COLO829 (cell line): ENCODE data around the gene ZNF451.

Experiments used
- DNase-seq: peaks from one replicate; pipeline ENCODE4 v3.0.0; 2012; ENCODE audit warnings: low spot score

The ZNF451 gene

DNA sequence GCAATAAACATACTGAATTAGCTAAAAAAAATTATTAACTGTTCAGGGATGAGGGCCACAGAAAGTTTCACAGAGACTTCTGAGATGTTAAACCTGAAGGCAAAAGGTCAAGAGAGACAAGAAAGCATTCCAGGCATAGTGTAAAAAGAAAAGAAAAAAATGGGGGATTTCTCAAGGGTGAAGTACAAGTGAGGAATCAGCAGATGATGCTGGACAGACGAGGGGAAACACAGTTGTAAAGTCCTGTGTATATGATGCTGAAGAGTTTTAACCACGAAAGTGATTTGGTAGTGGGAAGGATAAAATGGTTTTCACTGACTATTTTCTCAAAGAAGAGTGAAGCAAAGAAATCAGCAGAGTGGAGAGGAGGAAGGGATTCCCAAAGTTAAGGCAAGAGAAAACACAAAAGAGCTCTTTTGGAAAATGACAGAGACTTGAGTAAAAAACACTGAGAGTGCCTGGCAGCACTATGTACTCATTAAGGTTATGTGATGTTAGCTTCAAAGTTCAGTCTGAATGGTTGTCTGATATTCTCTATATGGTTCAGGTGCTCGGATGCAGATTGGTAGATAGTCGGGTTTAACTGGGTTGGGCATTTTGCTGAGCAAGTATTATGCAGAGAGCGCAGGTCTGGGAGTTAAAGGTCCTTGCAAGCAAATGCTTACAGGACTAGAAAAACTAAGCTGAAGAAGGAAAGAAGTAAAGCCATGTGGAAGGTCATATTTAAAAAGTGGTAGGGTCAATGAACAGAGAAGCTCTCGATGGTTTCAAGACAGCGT, 115.8 kb downstream of the ZNF451 start:
- DNase-seq: no peak

DNA sequence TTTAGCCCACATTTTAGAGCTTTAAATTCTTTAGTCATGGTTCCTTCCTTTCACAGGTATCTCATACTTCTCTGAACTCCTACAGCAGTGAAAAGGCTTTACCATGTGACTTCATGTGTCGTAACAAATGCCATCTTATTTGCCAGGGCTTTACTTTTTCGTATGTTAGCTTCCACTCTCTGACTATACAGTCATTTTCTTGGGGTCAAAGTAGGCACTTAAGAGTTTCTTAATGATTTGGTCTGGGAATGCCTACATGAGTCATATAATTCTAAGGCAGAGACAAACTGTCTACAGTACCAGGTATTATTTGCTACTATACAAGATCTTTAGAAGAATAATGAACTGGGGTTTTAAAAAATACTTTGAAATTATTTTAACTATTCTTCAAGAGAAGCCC, 117.2 kb downstream of the ZNF451 start:
- no peak for DNase-seq

DNA sequence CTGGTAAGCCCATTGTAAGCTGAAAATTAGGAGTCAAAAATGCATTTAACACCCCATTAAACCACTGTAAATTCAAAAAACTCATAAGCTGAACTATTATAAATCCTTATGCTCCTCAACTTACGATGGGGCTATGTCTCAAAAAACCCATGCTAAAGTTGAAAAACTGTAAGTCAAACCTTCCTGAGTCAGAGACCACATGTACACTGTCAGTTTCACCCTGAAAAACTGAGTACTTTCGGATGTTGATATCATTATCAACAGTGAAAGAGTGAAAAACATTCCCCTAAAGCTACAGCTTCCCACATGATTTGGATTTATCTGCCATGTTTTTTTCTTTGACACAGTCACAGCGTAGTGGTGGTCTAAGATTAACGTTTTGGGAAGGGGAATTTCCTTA, 117.9 kb downstream of the ZNF451 start:
- no peak for DNase-seq

DNA sequence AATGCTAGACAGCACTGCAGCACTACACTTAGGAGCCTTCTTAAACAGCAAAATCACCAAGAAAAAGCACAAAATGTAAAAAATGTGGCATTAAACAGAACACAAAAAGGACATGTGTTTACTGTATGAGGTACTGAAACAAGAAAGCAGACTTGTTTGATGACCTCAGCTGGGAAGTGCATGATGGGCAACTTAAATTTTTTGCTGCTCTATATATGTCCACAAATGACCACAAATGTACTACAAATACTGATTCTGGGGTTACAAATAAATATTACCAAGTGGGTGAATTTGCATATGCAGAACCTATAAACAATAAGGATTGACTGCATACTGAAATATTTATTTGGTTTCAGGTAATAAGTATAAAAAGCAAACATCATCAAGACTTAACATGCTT, 119.0 kb downstream of the ZNF451 start:
- DNase-seq: no peak

DNA sequence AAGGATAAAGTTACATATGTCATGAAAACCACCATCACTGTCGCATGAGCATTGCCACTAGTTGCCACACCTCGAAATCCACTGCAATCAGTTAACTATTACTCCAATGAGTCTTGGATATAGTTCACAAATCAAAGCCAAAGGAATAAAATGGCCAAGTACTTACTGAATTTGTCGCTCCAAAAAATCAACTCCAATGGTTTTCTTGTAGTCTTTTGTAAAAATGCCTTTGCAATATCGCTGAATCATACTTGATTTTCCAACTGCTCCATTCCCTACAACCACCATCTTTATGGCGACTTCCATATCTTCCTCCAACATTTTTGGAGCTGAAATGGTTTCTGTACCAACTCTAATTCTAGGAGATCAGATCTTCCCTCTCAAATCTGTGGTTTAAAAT, 120.1 kb downstream of the ZNF451 start:
- DNase-seq: no peak

DNA sequence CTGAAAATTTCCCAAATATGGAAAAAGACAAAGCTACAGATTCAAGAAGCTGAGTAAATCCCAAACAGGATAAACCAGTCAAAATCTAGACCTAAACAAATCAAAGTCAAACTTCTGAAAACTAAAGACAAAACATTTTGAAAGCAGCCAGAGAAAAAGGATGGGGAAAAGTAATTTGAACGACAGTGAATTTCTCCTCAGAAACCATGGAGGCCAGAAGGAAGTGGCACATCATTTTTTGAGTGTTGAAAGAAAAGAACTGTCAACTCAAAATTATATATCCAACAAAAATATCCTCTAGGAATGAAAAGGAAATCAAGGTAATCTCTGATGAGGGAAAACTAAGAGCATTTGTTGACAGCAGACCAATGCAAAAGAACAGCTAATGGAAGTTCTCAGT, 125.3 kb downstream of the ZNF451 start:
- DNase-seq: no peak

DNA sequence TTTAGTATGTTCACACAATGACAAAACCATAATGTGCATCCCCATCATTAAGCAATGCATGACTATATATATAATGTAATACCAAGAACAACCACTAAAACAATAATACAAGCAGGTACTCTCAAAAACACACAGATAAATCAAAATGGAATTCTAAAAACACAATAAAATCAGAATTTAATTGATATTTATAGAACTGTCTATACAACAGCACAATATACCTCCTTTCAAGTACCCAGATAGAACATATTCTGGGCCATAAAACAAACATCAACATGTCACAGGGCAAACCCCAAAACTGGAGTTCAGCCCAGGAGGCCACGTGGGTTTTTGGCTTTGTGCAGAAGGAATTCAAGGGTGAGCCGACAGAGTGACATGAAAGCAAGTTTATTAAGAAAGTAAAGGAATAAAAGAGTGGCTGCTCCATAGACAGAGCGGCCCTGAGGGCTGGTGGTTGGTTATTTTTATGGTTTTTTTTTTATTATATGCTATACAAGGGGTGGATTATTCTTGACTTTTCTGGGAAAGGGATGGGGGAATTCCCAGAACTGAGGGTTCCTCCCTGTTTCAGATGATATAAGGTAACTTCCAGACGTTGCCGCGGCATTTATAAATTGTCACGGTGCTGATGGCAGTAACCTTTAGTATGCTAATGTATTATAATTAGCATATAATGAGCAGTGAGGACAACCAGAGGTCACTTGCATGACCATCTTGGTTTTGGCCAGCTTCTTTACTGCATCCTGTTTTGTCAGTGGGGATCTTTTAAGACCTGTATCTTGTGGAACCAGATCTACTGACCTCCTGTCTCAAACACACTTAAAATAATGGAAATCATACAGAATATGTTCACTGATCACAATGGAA, 126.5 kb downstream of the ZNF451 start:
- DNase-seq: no peak

DNA sequence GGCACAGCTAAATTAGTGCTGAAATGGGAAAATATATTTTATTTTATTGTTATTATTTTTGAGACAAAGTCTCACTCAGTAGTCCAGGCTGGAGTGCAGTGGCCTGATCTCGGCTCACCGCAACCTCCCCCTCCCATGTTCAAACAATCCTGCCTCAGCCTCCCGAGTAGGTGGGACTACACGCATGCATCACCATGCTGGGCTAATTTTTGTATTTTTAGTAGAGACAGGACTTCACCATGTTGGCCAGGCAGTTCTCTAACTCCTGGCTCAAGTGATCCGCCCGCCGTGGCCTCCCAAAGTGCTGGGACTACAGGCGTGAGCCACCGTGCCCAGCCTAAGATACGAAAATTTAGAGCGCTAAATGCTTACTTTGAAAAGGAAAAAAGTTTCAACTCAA, 127.3 kb downstream of the ZNF451 start:
- DNase-seq: no peak
